ENCODE results near the gene CD79B.
"Not testable (repeated sequence)": the region's sequence is repeated elsewhere in the genome, so short reads cannot be mapped to it uniquely, and the experiment has no call there.

- TF ChIP-seq CTCF (IDR thresholded peaks at IDR 0.05; ENCODE audit: low read depth, low read length); MYC (IDR thresholded peaks at IDR 0.05; ENCODE audit: low read depth, low read length); POLR2A (IDR thresholded peaks at IDR 0.05; ENCODE audit: extremely low read depth, insufficient read length); MAX (IDR thresholded peaks at IDR 0.05; ENCODE audit: low read depth, low read length): not testable (repeated sequence)
These were observed 33.0 kb downstream of the CD79B start for GRCh38 chr17:63898899-63899798.

Measured in NB4 (cell line).